Limb (tissue), 2 donors: Measurements from ENCODE around the gene ZNF18.

ENCODE experiments used
- DNase-seq, 2 donors: peaks; one replicate each; pipeline ENCODE4 v3.0.0-alpha.2; 2016; ENCODE audit errors: extremely low spot score in 2 of 2

ZNF18 gene

GRCh38 chr17:11997147-11997971 lies at the start of gene ZNF18:
TSS of gene ZNF18 (minus strand) at chr17:11997475. CDS start at chr17:11992829, 4,646 bp downstream.
- DNase-seq: peak; percentile 97

- no peak for DNase-seq
Measured at GRCh38 chr17:12046786-12047185, 49.5 kb upstream of the ZNF18 start.

GRCh38 chr17:12043702-12044101 lies 46.4 kb upstream of the ZNF18 start:
- no peak for DNase-seq

GRCh38 chr17:12041312-12041711 lies 44.0 kb upstream of the ZNF18 start:
- DNase-seq: no peak

GRCh38 chr17:12040478-12040877 lies 43.2 kb upstream of the ZNF18 start:
- DNase-seq: no peak

GRCh38 chr17:12037970-12038369 lies 40.7 kb upstream of the ZNF18 start:
- no peak for DNase-seq

GRCh38 chr17:12035673-12036072 lies 38.4 kb upstream of the ZNF18 start:
- DNase-seq: no peak

GRCh38 chr17:12034538-12034937 lies 37.3 kb upstream of the ZNF18 start:
- no peak for DNase-seq

GRCh38 chr17:12028611-12029010 lies 31.3 kb upstream of the ZNF18 start:
- no peak for DNase-seq

- DNase-seq: no peak
Measured at GRCh38 chr17:12027658-12028057, 30.4 kb upstream of the ZNF18 start.

GRCh38 chr17:12024327-12024726 lies 27.1 kb upstream of the ZNF18 start:
- no peak for DNase-seq

GRCh38 chr17:12022310-12022709 lies 25.0 kb upstream of the ZNF18 start:
- no peak for DNase-seq

- no peak for DNase-seq
Measured at GRCh38 chr17:12021623-12022140, 24.4 kb upstream of the ZNF18 start.

- DNase-seq: peak; percentile 88 to 98
Measured at GRCh38 chr17:12020642-12021622, 23.7 kb upstream of the ZNF18 start, which contains the start of gene MAP2K4. TSS of gene MAP2K4 (plus strand) at chr17:12020877. CDS start at chr17:12020887, 10 bp downstream.

GRCh38 chr17:12007466-12007865 lies 10.2 kb upstream of the ZNF18 start:
- DNase-seq: no peak

GRCh38 chr17:11999696-12000095 lies 2.4 kb upstream of the ZNF18 start:
- DNase-seq: no peak

- DNase-seq: no peak
Measured at GRCh38 chr17:11997972-11998233, 628 bp upstream of the ZNF18 start.

- DNase-seq: peak in 1 of 2 donors; percentile 38
Measured at GRCh38 chr17:11996722-11997146, 541 bp downstream of the ZNF18 start.

GRCh38 chr17:11991461-11991860 lies 5.8 kb downstream of the ZNF18 start:
- no peak for DNase-seq

GRCh38 chr17:11990363-11990983 lies 6.8 kb downstream of the ZNF18 start:
- DNase-seq: no peak

- DNase-seq: peak in 1 of 2 donors; percentile 77
Measured at GRCh38 chr17:11986942-11987329, 10.3 kb downstream of the ZNF18 start.
